Epithelial cell of proximal tubule (primary cell): ENCODE data around the gene ACAD11. TPM values are rescaled to one million over a fixed set of nuclear protein-coding genes. Genes with fewer than 3 reads are reported as not detected.

Source experiments
- DNase-seq: peaks from one replicate; pipeline ENCODE4 v3.0.0-alpha.2; 2011; ENCODE audit warnings: low read depth
- H3K4me3 ChIP-seq: 2 replicates; pipeline ENCODE4 v1.5.1; 2011; ENCODE audit warnings: low read depth, mild to moderate bottlenecking, low read length
- CTCF ChIP-seq: conservative IDR thresholded peaks from 2 replicates; pipeline ENCODE4 v1.5.1; 2012; ENCODE audit warnings: low read depth, mild to moderate bottlenecking, low read length
- total RNA-seq: library from RNA; depleted of rRNA; stranded (reverse); fragments of >200 nt; gene quantifications from 2 replicates; pipeline ENCODE4 v1.2.3, GENCODE V29; 2015

The ACAD11 gene
- total RNA-seq, 1 donor from 2014 or later, result 18.6 TPM

- no peak for DNase-seq
- H3K4me3 ChIP-seq, result no peak overlapping the region
- no peak for TF ChIP-seq CTCF
These were observed 21.8 kb upstream of the ACAD11 start for GRCh38 chr3:132681421-132681820.

GRCh38 chr3:132679911-132680310, 20.3 kb upstream of the ACAD11 start:
- no peak overlapping the region for H3K4me3 ChIP-seq
- TF ChIP-seq CTCF, result no peak
- no peak for DNase-seq

GRCh38 chr3:132675408-132675807, 15.8 kb upstream of the ACAD11 start:
- TF ChIP-seq CTCF, result no peak
- H3K4me3 ChIP-seq, result no peak overlapping the region
- no peak for DNase-seq

GRCh38 chr3:132669256-132669777, 9.7 kb upstream of the ACAD11 start:
- TF ChIP-seq CTCF, result no peak
- no peak for DNase-seq
- H3K4me3 ChIP-seq, result no peak overlapping the region

GRCh38 chr3:132665230-132665745, 5.7 kb upstream of the ACAD11 start:
- H3K4me3 ChIP-seq, result no peak overlapping the region
- DNase-seq, result no peak
- no peak for TF ChIP-seq CTCF

- no peak overlapping the region for H3K4me3 ChIP-seq
- no peak for DNase-seq
- no peak for TF ChIP-seq CTCF
These were observed 2.6 kb upstream of the ACAD11 start for GRCh38 chr3:132662212-132662611.

GRCh38 chr3:132661101-132661500, 1.5 kb upstream of the ACAD11 start:
- no peak for TF ChIP-seq CTCF
- no peak for DNase-seq
- H3K4me3 ChIP-seq, result peak overlapping the region; percentile 89
